HTERT RPE-1 (cell line): ENCODE results near the gene ENDOD1.

Experiments used
- in situ Hi-C: fragments of 300-500 bp; cut with MboI; formaldehyde crosslinking; loops from 4 replicates; pipeline ENCODE4 v1.14.3; 2020; ENCODE audit warnings: low sequenced_read_pairs

Gene ENDOD1

DNA sequence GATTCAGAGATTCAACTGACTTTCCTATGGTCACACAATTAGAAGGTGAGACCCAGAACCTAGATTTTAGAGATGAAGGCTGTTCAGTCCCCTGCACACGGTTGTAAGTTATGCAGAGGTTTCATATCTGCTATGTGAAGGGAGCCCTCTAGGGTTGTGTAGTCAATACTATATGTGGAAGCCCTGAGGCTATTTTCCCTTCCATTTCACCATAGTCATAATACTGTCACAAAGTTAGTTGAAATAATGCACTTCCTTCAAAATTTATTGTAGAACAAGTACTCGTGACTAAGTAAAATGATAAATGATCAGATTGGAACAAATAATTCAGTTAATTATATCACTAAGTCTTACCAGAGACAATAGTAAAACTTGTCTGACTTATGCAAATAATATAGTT lies 48.8 kb downstream of the ENDOD1 start:
- in situ Hi-C loops = no loop called here

DNA sequence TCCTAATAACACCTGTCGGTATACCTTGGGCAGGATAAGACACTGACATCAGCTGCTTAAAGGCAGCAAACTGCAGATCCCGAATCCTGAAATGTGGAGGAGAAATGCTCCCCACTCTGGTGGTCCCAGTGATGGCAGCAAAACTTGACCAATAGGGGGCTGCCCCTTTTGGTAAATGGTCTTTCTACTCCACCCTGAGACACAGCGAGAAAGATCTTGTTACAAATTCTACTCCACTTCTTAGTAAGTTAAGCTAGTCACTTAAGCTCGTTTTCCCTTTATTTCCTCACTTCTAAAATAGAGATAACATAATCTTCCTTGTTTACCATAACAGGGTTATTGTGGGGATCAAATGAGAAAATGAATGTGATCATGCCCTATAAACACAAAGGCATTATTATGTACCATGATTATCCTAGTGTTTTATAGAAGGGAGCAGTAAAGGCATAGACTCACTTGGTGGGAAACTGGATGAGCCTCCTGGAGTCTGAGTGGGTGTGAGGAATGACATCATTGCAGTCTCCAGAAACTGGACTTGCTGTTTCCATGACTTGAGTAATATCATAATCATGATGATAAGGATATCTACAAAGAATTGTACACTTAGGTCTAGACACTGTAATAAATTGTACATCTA lies 50.9 kb downstream of the ENDOD1 start:
- in situ Hi-C loops = no loop called here

DNA sequence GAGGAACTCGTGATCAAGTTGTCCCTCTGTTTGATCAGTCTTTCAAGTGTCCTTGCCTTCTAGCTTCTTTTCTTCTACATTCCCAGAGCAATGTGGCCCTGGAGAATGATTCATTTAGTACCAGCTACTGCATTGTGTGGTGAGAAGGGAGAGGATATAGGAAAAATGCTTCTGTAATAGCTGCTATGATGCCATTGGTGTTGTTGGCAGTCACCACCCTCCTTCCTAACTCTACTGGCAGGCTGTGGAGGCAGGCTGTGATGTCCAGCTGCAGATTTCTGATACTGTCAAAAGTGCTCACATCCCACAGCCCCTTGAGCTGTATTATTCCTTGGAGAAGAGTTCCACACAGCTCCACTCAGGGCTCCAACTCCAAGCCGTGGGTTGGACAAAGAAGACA lies 52.8 kb downstream of the ENDOD1 start:
- in situ Hi-C loops = no loop called here

DNA sequence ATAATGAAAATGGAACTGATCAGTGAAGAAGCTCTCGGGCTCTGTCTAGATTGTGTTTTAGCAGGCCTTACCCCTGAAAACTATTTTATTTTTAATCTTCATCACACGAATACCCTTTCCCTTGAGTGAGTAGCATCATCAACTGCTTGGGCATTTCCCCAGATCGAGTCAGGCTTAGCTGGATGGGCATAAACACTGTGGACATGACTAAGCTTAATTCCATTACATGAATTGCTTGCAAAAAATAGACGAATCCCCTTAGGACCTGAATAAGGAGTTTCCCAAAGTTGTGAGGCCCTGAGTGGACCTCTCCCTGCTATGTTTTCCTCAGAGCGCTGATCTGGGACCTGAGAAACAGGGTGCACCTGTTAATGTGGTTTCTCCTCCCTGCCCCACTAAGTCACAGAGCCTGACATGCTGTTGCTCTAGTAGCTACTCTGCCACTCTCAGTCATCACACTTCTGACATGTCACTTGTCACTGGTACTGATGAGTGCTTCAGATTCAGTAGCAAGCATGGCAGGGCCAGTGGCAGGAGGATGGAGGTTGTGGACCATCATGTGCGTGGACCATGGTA lies 53.5 kb downstream of the ENDOD1 start:
- in situ Hi-C loops = no loop called here

GRCh38 chr11:95144313-95145235 lies 54.9 kb downstream of the ENDOD1 start:
- in situ Hi-C loops = no loop called here

- in situ Hi-C loops = no loop called here
Measured at GRCh38 chr11:95145430-95146060, 55.9 kb downstream of the ENDOD1 start.

DNA sequence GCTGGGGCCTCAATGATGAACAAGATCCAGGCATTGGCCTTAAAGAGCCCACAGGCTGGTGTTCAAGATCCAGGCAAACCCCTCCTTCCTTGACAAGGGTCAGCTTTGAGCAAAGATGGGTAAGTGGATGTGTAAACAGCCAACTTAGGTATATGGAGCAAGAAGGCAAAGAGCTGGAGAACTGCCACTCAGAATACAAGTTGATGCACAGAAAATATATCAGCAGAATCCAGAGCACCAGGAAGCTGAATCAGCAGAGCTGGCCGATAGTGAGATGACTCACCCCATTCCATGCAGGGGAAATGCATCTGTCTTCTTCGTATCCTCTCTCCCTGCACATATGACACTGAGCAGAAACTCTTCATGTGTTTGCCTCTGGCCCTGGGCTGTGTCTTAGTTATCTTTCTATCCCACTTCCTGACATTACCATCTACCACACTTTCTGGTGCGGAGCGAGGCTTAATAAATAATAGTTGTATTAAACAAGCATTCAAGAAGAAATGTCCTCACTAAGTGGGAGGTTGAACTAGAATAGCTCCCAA lies 57.8 kb downstream of the ENDOD1 start:
- in situ Hi-C loops = no loop called here

GRCh38 chr11:95148406-95148805 lies 58.8 kb downstream of the ENDOD1 start:
- in situ Hi-C loops = no loop called here

GRCh38 chr11:95148938-95149337 lies 59.3 kb downstream of the ENDOD1 start:
- in situ Hi-C loops = no loop called here

- in situ Hi-C loops = no loop called here
Measured at GRCh38 chr11:95149651-95150364, 60.2 kb downstream of the ENDOD1 start.

- in situ Hi-C loops = no loop called here
Measured at GRCh38 chr11:95150956-95151684, 61.5 kb downstream of the ENDOD1 start.

- in situ Hi-C loops = no loop called here
Measured at GRCh38 chr11:95152876-95153856, 63.5 kb downstream of the ENDOD1 start.

DNA sequence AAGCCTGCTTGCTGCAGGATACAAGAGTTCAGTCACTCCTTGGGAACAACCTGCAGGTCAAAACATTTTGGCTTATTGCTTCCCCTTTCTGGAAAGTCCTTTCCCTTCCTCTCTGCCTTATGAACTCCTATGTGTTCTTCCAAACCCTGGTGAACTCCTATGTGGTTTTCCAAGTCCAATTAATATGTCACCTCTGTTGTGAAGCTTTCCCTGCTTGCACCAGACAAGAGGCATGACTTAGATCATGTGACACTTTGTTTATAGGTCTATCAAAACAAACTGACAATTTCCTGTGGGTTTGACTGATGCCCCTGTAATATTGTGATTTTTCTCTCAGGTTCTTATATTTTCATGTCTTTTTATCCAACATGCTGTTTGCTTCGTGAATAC lies 64.2 kb downstream of the ENDOD1 start:
- in situ Hi-C loops = no loop called here

GRCh38 chr11:95154514-95154913 lies 64.9 kb downstream of the ENDOD1 start:
- in situ Hi-C loops = no loop called here

DNA sequence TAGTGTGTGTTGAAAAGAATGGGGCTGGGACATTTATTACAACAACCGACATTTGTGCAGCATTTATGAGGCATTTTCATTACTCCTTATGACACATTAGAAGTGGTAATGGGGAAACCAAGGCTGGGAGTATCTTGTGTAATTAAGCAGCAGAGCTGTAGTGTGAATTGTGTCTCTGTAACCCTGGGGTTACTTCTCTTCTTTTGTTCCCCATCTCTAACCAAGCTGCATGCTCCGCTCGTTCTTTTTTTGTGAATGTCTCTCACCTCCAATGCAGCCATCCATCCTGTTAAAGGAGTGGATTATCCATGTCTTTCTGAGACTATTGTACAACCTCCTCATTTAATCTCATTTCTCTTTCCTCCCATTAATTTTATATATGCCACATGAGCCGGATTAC lies 65.7 kb downstream of the ENDOD1 start:
- in situ Hi-C loops = no loop called here

DNA sequence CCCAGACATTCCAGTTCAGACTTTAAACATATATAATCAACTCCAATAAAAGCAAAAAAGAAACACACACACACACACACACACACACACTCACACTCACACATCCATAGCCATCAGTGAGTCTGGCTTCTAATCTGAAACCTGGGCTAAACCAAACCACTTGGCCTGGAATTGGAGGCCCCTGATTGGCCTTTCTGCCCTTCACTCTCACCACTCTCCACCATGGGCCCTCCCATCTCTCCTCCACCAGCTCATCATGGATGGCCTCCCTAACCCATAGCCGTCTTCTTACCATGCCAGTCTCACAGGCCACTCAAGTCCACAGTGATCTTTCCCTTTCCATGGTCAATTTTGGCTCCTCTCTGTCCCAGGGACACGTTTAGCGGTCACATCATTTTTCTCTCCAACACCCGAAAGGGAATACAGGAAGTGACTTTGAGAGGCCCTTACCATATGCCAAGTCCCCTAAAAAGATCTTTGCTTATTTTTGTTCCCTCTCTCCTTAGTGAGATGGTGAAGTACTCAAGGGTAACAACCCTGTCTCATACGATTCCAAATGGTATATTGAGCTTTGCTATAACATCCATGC lies 66.6 kb downstream of the ENDOD1 start:
- in situ Hi-C loops = no loop called here

DNA sequence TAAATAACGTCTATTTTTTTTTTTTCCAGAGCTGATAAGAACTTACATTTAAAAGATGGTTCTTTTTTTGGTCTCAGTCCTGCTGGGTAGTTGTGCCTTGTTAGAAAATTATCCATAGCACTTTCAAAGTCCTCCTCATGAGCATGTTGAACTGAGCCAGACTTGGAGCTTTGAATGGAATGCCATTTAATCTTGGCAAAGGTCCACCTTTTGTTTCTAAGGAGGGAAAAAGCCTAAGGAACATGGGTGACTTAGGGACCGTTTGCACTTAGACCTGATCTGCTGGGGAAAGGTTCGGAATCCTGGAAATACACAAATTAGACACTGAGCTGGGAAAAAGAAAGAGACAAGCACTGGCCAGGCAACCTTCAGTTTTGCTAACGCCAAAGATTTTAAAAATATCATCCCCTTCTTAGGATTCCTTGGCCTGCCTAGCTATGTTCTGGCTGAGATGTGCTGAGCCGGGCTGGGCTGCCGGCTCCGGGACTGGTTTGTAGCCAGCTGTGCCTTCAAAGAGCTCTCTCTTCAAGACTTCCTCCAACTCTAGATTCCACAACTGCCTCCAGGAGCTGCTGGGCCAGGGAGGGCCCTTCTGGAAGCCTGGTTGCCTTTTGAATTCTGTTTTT lies 67.4 kb downstream of the ENDOD1 start:
- in situ Hi-C loops = no loop called here

GRCh38 chr11:95157824-95158223 lies 68.2 kb downstream of the ENDOD1 start:
- in situ Hi-C loops = no loop called here
